NCI-H82 treated with DMSO at 0.1 percent for 48 hours (cell line): ENCODE results near the gene SMPDL3A.

ENCODE experiments used
- DNase-seq: peaks from one replicate; lab custom pipeline; 2025; ENCODE audit not compliant: unreplicated experiment; lab: John Stamatoyannopoulos, UW

Gene SMPDL3A

DNA sequence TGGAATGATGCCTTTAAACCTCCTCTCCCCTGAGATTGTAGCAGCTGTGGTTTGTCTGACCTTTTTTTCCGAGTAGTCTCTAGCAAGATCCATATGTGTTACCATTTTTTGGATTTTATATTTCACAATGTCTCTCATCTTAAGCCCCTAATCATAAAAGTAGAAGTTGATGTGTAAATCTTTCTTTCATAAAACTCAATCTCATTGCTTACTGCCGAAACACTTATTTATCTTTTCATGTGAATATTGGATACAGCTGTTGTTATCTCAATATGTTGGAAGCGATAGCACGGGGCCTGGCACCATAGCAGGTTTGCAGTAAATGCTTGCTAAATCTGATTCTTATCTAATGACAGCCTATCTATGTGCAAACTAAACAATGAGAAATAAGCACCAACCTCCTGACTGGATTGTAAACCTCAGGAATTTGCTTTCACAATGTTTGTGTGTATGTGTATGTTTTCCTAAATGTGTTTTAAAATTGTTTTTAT lies 14.2 kb downstream of the SMPDL3A start:
- DNase-seq = no peak

DNA sequence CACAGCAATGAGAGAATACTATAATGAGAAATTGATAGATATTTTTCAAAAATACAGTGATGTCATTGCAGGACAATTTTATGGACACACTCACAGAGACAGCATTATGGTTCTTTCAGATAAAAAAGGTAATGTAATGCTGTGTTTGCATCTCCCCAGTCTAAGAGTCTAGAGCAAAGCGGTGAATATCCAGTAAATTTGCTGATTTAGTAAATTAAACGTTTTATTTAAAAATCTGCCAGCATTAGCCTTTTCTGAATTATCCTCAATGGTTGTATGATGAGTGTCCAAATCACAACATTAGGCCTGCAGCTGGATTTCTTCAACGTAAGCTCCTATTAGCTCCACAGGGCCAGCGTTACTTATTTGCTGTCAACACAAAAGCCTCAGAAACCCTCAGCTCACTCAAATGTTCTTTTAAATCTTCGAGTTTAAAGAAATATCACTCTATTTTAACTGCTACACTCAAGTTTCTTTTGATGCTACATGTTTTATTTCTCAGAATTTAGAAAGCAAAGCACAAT lies 16.0 kb downstream of the SMPDL3A start:
- DNase-seq = no peak

DNA sequence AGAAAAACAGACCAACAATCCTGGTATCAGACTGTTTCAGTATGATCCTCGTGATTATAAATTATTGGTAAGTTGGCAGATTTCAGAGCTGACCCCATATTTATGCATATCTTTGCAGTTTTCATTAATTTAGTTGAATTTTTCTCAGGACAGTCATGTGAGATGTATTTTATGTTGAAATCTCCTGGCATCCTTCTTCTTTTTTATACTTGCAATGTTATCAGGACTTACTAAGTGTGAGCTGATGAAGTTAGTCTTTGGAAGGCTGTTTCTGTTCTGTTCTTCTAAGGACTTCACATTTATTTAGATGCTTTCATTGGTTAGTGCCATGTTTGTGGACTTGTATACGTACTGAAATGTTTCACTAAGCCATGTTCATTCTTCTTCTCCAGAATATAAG lies 17.2 kb downstream of the SMPDL3A start:
- DNase-seq = no peak

DNA sequence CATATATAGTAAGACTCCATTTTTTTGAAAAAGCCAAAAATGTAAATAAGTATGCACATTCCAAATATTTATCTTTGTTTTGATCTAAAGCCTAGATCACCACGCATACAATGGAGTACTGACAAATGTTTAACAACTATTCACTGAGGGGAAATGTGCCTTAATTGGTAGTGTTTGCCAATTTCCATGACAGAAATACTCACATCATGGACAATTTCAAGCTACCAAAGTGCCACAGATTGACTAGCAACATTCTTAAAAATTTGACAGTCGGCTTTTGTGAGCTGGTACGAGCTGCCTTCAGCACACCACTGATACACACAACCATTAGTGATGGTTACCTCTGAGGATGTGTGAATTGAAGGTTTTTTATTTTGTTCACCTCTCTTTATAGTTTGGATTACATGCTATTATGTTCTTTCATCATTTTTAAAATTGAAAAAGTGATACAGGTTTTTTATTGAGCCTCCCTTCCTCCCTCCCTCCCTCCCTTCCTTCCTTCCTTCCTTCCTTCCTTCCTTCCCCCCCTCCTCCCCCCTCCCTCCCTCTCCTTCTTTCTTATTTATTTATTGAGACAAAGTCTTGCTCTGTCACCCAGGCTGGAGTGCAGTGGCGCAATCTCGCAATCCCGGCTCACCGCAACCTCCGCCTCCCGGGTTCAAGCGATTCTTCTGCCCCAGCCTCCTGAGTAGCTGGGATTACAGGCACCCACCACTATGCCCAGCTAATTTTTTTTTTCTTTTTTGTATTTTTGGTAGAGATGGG lies 19.2 kb downstream of the SMPDL3A start:
- no peak for DNase-seq

DNA sequence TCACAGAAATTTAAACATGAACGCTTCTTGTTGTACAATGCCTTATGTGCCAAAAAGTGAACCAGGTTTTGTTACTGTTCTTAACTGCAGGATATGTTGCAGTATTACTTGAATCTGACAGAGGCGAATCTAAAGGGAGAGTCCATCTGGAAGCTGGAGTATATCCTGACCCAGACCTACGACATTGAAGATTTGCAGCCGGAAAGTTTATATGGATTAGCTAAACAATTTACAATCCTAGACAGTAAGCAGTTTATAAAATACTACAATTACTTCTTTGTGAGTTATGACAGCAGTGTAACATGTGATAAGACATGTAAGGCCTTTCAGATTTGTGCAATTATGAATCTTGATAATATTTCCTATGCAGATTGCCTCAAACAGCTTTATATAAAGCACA lies 19.9 kb downstream of the SMPDL3A start:
- DNase-seq = no peak

DNA sequence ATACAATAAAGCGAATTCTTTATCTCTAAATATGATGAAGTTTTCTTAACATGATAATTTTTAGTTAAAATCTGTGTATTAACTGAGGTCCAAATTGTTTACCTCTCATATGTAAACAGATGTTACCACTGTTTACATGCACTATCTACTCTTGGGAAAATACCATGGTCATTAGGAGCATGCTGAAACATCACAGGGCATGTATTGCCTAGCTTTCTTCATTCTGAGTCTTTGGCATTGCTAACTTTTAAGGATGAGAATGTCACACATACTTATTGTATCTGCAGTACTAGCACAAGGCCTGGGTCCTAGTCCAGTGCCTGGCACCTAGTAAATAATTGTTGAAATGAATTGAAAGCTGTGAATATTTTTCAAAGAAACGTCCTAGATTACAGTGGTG lies 20.6 kb downstream of the SMPDL3A start:
- DNase-seq = no peak

DNA sequence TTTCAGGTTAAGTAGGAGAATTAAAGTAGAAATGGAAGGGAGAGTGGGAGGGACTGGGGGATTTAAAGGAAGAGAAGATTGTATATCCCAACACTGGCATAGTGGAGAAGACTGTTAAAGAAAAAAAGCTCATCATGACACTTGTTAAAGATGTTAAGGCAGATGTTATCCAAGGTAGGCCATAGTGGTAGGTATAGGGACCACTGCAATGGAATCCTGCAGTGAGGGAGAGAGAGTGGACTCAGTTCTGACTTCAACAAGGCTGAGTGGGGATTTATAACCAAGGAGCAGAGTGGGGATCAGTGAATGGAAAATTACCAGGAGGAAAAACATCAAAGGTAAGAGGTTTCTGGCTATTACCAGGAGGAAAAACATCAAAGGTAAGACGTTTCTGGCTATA lies 21.1 kb downstream of the SMPDL3A start:
- peak; percentile 27 for DNase-seq

DNA sequence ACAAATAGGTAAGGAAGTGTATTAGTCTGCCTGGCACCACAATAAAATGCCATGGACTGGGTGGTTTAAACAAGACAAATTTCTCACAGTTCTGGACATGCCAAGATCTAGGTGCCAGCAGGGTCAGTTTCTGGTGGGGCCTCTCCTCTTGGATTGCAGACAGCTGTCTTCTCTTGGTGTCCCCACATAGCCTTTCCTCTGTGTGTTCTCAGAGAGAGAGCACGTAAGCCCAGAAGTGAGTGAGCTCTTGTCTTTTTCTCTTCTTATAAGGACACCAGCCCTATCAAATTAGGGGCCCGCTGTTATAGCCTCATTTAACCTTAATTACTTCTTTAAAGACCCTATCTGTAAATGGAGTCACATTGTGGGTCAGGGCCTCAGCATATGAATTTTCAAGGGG lies 28.3 kb downstream of the SMPDL3A start:
- no peak for DNase-seq

DNA sequence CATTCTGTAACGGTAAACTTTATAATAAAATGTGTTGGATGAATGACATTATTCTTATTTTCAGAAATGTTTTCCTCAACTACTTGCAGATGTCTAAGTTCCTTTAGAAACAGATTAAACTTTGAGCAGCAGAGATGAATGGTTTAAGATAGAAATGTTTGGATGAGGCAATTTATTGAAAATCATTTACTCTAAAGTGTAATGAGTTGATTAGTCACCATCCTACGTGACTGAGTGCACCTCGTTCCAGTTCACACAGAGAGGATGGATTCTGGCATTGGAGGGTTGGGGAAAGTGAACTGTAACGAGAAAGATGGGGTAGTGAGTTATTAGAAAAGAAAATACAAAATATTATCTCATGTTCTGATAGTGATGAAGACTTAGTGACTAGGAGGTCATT lies 28.7 kb downstream of the SMPDL3A start:
- no peak for DNase-seq

DNA sequence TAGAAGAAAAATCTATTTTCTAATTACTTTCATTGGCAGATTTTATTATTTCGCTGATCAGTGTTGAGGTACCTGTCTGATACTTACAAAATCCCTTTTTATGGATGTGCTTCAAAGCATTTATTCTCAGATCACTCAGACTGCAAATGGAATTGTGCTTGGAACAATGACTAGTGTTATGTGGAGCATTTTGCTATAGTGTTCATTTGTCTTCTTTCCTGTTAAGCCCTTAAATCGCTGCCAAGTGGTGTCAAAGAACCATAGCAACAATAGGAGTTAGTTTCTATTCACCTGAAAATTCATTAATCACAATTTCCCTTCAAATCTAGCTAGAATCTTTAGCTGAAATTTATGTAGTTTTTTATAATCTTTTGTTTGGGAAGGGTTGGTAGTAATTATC lies 29.8 kb downstream of the SMPDL3A start:
- DNase-seq = no peak

DNA sequence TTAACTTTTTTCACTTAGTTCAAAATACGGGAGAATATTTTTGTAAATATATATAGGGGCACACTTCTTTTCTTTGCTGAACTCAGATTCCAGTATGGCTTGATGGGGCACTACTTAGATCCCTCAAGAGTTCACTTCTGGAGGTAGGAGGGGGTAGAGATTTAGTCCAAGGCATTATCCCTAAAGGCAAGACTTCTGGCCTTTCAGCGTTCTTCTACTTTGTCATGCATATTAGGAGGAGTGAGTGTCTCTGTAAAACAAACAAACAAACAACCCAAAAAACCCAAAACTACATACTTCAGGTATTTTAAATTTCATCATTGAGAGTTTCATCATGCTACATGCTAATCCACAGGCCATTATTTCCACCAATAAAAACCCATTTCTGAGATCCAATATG lies 32.0 kb downstream of the SMPDL3A start:
- DNase-seq = no peak

DNA sequence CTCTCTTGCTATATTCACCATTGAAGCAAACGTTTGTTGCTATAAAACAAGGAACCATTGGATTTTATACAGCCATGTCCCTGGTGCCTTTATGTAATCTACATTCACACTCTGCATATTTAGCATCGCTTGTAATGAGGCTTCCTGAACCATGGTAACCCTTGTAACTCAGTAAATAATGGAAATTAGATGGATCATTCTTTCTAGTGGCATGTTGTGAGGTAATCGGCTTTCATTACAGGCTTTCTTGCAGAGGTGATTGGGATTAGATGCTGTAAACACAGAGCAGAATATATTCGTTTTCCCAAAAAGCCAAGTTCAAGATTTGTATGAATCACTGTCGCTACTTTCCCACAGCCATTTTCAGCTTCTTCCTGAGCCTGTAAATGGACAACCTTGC lies 36.1 kb downstream of the SMPDL3A start:
- peak; percentile 54 for DNase-seq

DNA sequence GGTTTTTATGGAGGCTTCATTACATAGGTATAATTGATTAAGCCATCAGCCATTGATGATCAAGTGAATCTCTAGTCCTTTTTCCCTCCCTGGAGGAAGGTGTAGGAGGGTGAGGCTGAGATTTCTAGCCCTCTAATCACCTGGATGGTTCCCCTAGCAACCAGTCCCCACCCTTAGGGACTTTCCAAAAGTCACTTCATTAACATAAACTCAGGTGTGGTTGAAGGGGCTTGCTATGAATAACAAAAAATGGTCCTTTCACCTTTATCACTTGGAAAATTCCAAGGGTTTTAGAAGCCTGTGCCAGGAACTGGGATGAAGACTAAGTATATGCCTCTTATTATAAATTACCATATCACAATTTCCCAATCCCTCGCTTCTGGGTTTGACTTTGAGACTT lies 40.4 kb downstream of the SMPDL3A start:
- no peak for DNase-seq

DNA sequence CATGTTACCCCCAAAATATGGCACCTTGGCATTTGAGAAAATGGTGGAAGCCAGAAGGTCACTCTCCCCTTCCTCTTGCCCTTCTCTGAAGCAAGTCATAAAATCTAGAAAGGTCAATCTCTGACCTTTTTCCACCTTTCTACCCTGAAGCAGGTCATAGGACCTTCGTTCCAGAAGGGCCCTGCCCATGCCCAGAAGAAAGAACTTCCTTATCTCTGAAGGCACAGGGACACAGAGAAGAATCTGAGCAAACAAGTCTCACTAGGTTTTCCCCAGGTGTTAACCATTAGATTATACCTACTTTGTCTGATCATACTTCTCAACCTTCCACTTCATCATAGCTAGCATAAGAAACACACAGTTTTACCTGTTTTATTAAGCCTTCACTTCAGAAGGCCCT lies 42.5 kb downstream of the SMPDL3A start:
- no peak for DNase-seq

DNA sequence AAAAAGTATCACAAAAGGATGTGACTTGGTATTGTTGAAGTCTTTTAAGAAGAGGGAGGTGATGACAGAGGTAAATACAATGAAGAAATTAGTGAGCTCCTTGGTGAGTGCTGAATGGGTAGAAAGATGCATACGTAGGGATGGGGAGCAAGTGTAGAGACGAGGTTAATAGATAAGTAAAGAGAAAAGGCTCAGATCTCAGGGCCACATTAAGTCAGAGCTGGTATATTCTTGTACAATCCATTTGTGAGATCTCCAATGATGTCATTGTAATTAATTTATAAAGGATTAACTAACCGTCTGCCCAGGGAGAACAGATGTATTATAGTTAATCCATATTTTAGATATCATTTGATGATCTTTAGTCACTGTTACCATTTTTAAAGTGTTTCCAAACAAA lies 43.4 kb downstream of the SMPDL3A start:
- peak; percentile 72 for DNase-seq

DNA sequence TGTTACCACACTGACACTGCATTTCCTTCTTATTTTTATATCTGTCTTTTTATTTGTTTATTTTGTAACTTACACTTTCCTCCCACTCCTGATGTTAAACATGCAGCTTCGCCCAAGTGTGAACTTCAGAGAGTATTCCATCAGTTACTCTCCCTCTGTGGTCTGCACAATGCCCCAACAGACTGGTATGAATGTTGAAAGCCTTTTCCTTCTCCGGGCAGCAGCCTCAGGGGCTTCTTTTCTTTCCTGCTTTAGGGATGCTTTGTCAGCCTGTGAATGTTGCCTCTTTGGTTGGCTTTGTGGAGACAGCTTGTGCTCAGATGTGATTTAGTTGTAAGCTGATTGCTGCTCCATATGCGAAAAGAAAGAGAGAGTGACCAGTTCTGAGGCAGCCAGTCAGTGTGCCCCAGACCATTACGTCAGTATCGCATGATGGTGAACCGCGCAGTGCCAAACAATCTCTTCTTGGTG lies 44.0 kb downstream of the SMPDL3A start:
- peak; percentile 97 for DNase-seq

DNA sequence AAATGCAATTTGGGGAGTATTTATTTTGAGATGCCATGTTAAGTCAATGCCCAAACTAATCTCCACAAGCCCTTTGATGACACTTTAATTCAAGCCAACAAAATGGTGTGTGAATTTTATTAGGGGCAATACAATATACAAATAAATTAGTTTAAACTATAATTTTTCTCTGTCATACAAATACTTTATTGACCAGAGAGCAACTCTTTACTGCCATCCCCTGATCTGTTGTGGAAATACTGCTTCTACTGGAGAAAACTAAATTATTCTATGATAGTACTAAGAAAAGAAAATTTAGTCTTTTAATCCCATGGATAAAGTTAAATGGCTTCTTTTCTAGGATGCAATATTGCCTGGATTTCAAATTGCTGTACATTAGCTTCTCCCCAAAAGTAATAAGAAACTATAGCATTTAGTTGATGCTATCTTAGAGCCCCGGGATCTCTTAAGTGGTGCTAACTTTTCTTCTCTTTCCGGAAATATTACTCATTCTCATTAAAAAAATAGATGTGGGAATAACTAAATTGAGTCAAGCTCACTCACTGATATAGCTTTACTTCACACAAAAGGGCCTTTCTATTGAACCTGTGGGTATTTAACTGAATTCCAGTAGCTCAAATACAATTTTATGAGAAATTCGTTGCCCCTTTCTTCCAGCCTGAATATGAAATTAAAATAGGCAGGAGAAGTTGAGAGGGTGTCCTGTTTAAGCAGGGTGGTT lies 49.2 kb downstream of the SMPDL3A start:
- peak; percentile 15 for DNase-seq

DNA sequence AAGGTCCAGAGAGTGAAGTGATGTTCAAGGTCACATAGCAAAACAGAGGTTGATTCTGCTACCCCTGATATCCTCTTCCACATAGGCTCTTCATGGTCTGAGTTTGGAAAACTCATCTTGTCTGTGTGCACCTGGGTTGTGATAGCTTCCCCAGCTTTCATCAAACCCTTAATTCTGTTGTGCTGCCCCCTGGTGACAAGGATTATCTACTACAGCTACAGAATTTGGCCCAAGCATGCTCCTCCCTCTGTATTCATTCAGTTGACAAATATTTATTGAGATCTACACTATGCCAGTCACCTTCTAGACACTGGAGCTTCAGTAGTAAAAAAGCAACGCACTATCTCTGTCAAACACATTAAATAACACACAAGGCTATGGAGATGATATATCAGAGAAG lies 50.4 kb downstream of the SMPDL3A start:
- DNase-seq = peak; percentile 30

DNA sequence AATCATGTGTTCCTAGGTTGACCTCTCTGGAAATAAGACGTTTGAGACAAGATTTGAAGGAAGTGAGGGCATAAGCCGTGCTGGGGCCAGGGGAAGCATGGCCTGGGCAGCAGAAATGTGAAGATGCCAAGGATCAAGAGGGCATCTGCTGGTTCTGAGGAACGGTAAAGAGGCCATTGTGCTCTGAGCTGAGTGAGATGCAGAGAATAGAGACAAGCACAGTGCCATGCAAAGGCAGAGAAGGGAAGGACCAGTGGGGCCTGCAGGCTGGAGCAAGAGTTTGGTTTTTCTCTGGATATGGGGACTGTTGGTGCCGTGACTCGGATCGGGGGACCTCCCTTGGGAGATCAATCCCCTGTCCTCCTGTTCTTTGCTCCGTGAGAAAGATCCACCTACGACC lies 50.8 kb downstream of the SMPDL3A start:
- DNase-seq = no peak

DNA sequence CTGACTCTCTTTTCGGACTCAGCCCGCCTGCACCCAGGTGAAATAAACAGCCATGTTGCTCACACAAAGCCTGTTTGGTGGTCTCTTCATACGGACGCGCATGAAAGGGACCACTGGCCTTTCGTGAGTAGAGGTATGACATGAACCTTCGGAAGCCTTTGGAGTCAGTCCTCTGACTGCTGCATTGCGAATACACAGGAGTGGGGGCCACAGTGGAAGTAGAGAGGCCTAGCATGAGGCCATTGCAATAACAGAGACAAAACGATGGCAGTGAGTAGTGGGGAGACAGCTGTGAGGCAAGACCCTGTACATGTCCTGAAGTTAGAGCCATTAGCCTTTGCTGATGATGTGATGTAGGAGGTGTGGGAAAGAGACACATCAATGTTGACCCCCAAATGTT lies 56.4 kb downstream of the SMPDL3A start:
- no peak for DNase-seq

DNA sequence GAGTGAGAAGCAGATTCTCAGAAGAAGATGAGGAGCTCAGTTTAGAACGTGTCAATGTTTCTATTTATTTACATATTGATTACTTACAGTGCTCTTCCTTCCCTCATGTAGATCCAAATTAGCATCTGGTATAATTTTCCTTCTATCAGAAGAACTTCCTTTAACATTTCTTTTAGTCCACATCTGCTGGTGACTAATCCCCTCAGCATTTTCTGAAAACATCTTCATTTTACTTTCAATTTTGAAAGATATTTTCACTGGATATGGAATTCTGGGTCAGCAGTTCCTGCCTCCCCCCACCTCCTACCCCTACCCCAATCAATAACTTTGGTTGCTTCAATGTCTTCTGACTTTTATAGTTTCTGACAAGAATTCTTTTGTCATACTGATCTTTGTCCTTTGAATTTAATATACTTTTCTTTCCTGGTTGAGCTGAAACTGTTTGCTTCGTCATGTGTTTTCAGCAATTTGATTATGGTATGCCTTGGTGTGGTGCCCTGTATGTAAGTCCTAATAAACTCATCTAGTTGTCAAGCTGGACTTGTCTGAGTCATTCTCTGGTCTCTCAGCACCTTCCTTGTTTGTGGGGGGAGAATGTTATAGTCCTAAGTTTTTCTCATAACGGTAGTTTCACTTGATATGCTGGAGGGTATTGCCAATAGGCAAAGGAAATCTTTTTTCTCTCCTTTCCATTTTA lies 57.0 kb downstream of the SMPDL3A start:
- DNase-seq = no peak
